Mucosa of stomach (tissue), 1 donor: Measurements from ENCODE around the gene ZNF280C.
A peak's percentile ranks its signal among the peaks of the same experiment; 100 is the strongest.

Experiments
- H3K27me3 ChIP-seq: one replicate; pipeline ENCODE4 v1.7.0; 2013; ENCODE audit warnings: mild to moderate bottlenecking, low read length; ENCODE audit not compliant: control insufficient read depth, insufficient read depth
- H3K36me3 ChIP-seq: one replicate; pipeline ENCODE4 v1.7.0; 2013; ENCODE audit warnings: low read length; ENCODE audit not compliant: control insufficient read depth, insufficient read depth
- H3K4me1 ChIP-seq: one replicate; pipeline ENCODE4 v1.7.0; 2013; ENCODE audit warnings: mild to moderate bottlenecking, low read length; ENCODE audit not compliant: control insufficient read depth, insufficient read depth
- H3K4me3 ChIP-seq: one replicate; pipeline ENCODE4 v1.7.0; 2013; ENCODE audit warnings: low read length
- H3K9ac ChIP-seq: one replicate; pipeline ENCODE4 v1.7.0; 2013; ENCODE audit warnings: mild to moderate bottlenecking, low read length, moderate library complexity
- H3K9me3 ChIP-seq: one replicate; pipeline ENCODE4 v1.7.0; 2013; ENCODE audit warnings: mild to moderate bottlenecking, low read length, moderate library complexity; ENCODE audit not compliant: control insufficient read depth
- donor health status: Pancreatic carcinoma.

The ZNF280C gene

GRCh38 chrX:130172127-130172845 lies 96.4 kb downstream of the ZNF280C start:
- peaks cover 3% of the 10 kb centered on the region for H3K4me1 ChIP-seq
- H3K27me3 ChIP-seq, result peaks cover 8% of the 10 kb centered on the region
- no peaks in the 10 kb centered on the region for H3K9me3 ChIP-seq
- peak overlapping the region; percentile 34 for H3K9ac ChIP-seq
- no peak overlapping the region for H3K4me3 ChIP-seq
- no peaks in the 10 kb centered on the region for H3K36me3 ChIP-seq

- no peaks in the 10 kb centered on the region for H3K36me3 ChIP-seq
- H3K9ac ChIP-seq, result peak within 1 kb of the TSS; percentile 34
- H3K4me1 ChIP-seq, result peaks cover 10% of the 10 kb centered on the region
- H3K4me3 ChIP-seq, result no peak within 1 kb of the TSS
- H3K27me3 ChIP-seq, result peaks cover 8% of the 10 kb centered on the region
- no peaks in the 10 kb centered on the region for H3K9me3 ChIP-seq
Measured at GRCh38 chrX:130171446-130172126, 97.1 kb downstream of the ZNF280C start, which contains the start of gene RAB33A. TSS of gene RAB33A (plus strand) at chrX:130171962. CDS start at chrX:130172063, 101 bp downstream.

GRCh38 chrX:130170752-130171445 lies 97.8 kb downstream of the ZNF280C start:
- Histone ChIP-seq H3K9ac (no peak overlapping the region), H3K36me3 (no peaks in the 10 kb centered on the region), H3K9me3 (no peaks in the 10 kb centered on the region), H3K27me3 (peaks cover 8% of the 10 kb centered on the region), H3K4me3 (no peak overlapping the region), H3K4me1 (peaks cover 11% of the 10 kb centered on the region)

- Histone ChIP-seq H3K9ac (peak overlapping the region; percentile 71), H3K4me1 (peaks cover 11% of the 10 kb centered on the region), H3K4me3 (no peak overlapping the region)
Measured at GRCh38 chrX:130167040-130167439, 101.7 kb downstream of the ZNF280C start.

GRCh38 chrX:130166503-130166777 lies 102.3 kb downstream of the ZNF280C start:
- peak overlapping the region; percentile 47 for H3K4me3 ChIP-seq
- H3K9ac ChIP-seq, result peak overlapping the region; percentile 71
- no peaks in the 10 kb centered on the region for H3K27me3 ChIP-seq
- no peaks in the 10 kb centered on the region for H3K36me3 ChIP-seq
- no peaks in the 10 kb centered on the region for H3K9me3 ChIP-seq
- peaks cover 8% of the 10 kb centered on the region for H3K4me1 ChIP-seq

More at GRCh38 chrX:130167040-130167439, 101.7 kb downstream of the ZNF280C start:
- Histone ChIP-seq H3K9me3 (no peaks in the 10 kb centered on the region), H3K36me3 (no peaks in the 10 kb centered on the region), H3K27me3 (peaks cover 3% of the 10 kb centered on the region)

GRCh38 chrX:130165703-130166502 lies 102.8 kb downstream of the ZNF280C start, which contains the start of gene AIFM1:
TSS of gene AIFM1 (minus strand) at chrX:130165841. CDS start at chrX:130165656, 185 bp downstream.
- H3K36me3 ChIP-seq, result no peaks in the 10 kb centered on the region
- H3K4me1 ChIP-seq, result peaks cover 8% of the 10 kb centered on the region
- H3K27me3 ChIP-seq, result no peaks in the 10 kb centered on the region
- H3K9ac ChIP-seq, result peak within 1 kb of the TSS; percentile 71
- H3K9me3 ChIP-seq, result no peaks in the 10 kb centered on the region
- peak within 1 kb of the TSS; percentile 47 for H3K4me3 ChIP-seq

GRCh38 chrX:130165181-130165702 lies 103.5 kb downstream of the ZNF280C start:
- H3K9ac ChIP-seq, result peak overlapping the region; percentile 71
- no peaks in the 10 kb centered on the region for H3K9me3 ChIP-seq
- H3K4me3 ChIP-seq, result peak overlapping the region; percentile 47
- no peaks in the 10 kb centered on the region for H3K27me3 ChIP-seq
- H3K4me1 ChIP-seq, result peaks cover 8% of the 10 kb centered on the region
- H3K36me3 ChIP-seq, result no peaks in the 10 kb centered on the region

- Histone ChIP-seq H3K36me3 (no peaks in the 10 kb centered on the region), H3K27me3 (no peaks in the 10 kb centered on the region), H3K9ac (no peak overlapping the region), H3K4me1 (peaks cover 8% of the 10 kb centered on the region), H3K4me3 (no peak overlapping the region), H3K9me3 (no peaks in the 10 kb centered on the region)
Measured at GRCh38 chrX:130163398-130163797, 105.3 kb downstream of the ZNF280C start.

- H3K4me3 ChIP-seq, result no peak overlapping the region
- H3K27me3 ChIP-seq, result no peaks in the 10 kb centered on the region
- no peak overlapping the region for H3K9ac ChIP-seq
- no peaks in the 10 kb centered on the region for H3K36me3 ChIP-seq
- peaks cover 7% of the 10 kb centered on the region for H3K4me1 ChIP-seq
- no peaks in the 10 kb centered on the region for H3K9me3 ChIP-seq
Measured at GRCh38 chrX:130162094-130162735, 106.5 kb downstream of the ZNF280C start.

- no peaks in the 10 kb centered on the region for H3K27me3 ChIP-seq
- H3K36me3 ChIP-seq, result no peaks in the 10 kb centered on the region
- H3K4me1 ChIP-seq, result peaks cover 5% of the 10 kb centered on the region
- H3K9ac ChIP-seq, result no peak overlapping the region
- no peaks in the 10 kb centered on the region for H3K9me3 ChIP-seq
- H3K4me3 ChIP-seq, result no peak overlapping the region
Measured at GRCh38 chrX:130159776-130160175, 108.9 kb downstream of the ZNF280C start.

- Histone ChIP-seq H3K4me3 (no peak overlapping the region), H3K9me3 (no peaks in the 10 kb centered on the region), H3K36me3 (no peaks in the 10 kb centered on the region), H3K9ac (no peak overlapping the region), H3K27me3 (no peaks in the 10 kb centered on the region), H3K4me1 (peaks cover 5% of the 10 kb centered on the region)
Measured at GRCh38 chrX:130158311-130158710, 110.4 kb downstream of the ZNF280C start.
